Measurements from ENCODE around the gene KMT2E. TPM values are rescaled to one million over a fixed set of nuclear protein-coding genes. Genes with fewer than 3 reads are reported as not detected.

The KMT2E gene
- total RNA-seq, 2 experiments from 2014 or later = 50.1 to 72.8 TPM

DNA sequence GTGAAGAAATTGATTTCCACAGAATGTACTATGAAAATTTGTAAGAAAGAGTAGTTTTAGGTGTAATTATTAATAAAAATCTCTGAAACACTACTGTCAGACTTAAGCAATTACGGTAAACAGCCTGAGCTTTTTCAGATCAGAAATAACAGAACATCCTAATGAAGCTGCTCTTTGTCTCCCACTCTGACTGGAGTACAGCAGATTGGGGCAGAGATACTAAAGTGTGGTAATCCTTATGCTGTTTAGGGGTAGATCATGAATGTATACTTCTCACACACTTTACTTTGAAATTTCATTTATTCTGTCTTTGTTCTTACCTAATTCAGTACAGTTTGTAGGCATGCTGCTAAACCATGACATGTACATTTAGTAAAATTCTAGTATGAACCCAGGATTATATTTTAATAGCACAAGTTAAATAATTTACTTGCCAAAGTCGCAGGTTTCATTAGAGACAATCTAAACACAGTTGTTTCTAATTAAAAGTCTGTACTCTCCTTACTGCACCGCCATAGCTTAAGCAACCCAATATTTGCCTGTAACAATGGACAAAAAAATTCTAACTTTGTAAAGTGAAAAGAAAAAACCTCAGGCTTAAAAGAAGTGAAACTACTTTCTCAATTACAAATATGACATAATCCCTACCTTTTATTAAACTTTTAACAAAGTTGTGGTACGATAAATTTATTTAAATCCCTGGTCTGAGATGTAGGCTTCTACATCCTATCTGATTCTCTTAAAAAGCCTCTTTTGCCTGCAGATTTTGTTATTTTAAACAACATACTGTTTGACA lies 88.8 kb downstream of the KMT2E start:
- intact Hi-C loops (cut with micrococcal nuclease; ENCODE audit: unreplicated experiment) = loop anchor here (5.0 kb wide), 1 partner anchor 180 kb away; no protein-coding TSS in a partner anchor
- Histone ChIP-seq H3K27ac (ENCODE audit: low read depth, low read length, poor library complexity, severe bottlenecking) (no peak overlapping the region), H3K36me3 (ENCODE audit: insufficient read depth, low read length) (peaks cover 83% of the 10 kb centered on the region), H2AFZ (ENCODE audit: low read length) (no peak overlapping the region), H3K4me1 (ENCODE audit: insufficient read depth, low read length, poor library complexity, severe bottlenecking) (no peaks in the 10 kb centered on the region), H3K9me2 (ENCODE audit: insufficient read depth, low read length) (no peaks in the 10 kb centered on the region), H3K4me3 (ENCODE audit: low read depth, low read length, poor library complexity, severe bottlenecking) (no peak overlapping the region), H3K9me3 (ENCODE audit: low read length) (no peaks in the 10 kb centered on the region), H3K79me2 (ENCODE audit: insufficient read depth, low read depth, low read length) (no peaks in the 10 kb centered on the region), H3K4me2 (ENCODE audit: low read length) (no peak overlapping the region), H4K20me1 (ENCODE audit: insufficient read depth, low read length) (no peaks in the 10 kb centered on the region)
- no TSS peak for BruUV-seq (replicated peaks)
- DNase-seq (ENCODE audit: low spot score) = no peak
- POLR2A ChIA-PET = interaction anchor here (0.5 to 1.0 kb wide), 4 partner anchors 11 to 133 kb away, joined by 3 read pairs; no protein-coding TSS in a partner anchor
- TF ChIP-seq EZH2phosphoT487 (IDR thresholded peaks at IDR 0.05; ENCODE audit: borderline replicate concordance, low read depth, low read length) = no peak
- TF ChIP-seq, protein P1, sequence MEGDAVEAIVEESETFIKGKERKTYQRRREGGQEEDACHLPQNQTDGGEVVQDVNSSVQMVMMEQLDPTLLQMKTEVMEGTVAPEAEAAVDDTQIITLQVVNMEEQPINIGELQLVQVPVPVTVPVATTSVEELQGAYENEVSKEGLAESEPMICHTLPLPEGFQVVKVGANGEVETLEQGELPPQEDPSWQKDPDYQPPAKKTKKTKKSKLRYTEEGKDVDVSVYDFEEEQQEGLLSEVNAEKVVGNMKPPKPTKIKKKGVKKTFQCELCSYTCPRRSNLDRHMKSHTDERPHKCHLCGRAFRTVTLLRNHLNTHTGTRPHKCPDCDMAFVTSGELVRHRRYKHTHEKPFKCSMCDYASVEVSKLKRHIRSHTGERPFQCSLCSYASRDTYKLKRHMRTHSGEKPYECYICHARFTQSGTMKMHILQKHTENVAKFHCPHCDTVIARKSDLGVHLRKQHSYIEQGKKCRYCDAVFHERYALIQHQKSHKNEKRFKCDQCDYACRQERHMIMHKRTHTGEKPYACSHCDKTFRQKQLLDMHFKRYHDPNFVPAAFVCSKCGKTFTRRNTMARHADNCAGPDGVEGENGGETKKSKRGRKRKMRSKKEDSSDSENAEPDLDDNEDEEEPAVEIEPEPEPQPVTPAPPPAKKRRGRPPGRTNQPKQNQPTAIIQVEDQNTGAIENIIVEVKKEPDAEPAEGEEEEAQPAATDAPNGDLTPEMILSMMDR (conservative IDR thresholded peaks at IDR 0.05; ENCODE audit: low read length) = no peak
- CTCF ChIA-PET (ENCODE audit: unreplicated experiment) = no interaction called here

DNA sequence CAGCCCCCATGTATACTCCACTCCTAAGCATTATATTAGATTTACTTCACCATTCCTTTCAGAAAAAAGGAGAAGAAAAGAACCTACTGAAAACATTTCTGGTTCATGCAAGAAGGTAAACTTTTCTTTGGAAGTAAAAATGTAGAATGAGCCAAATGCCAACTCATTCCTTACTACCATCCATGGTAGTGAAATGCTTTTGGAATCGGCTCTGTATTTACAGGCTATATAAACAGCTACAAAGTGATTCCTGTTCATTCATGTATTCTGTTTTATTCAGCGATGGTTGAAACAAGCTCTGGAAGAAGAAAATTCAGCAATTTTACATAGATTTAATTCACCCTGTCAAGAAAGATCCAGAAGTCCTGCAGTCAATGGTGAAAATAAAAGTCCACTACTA lies 91.6 kb downstream of the KMT2E start:
- CTCF ChIA-PET (ENCODE audit: unreplicated experiment) = no interaction called here
- H4K20me1 ChIP-seq (ENCODE audit: insufficient read depth, low read length) = no peaks in the 10 kb centered on the region
- no peak overlapping the region for H3K27ac ChIP-seq (ENCODE audit: low read depth, low read length, poor library complexity, severe bottlenecking)

More for the DNA sequence above, 91.6 kb downstream of the KMT2E start:
- no peak overlapping the region for H2AFZ ChIP-seq (ENCODE audit: low read length)
- no TSS peak for BruUV-seq (replicated peaks)
- intact Hi-C loops (cut with micrococcal nuclease; ENCODE audit: unreplicated experiment) = no loop called here
- H3K36me3 ChIP-seq (ENCODE audit: insufficient read depth, low read length) = peaks cover 94% of the 10 kb centered on the region
- H3K4me1 ChIP-seq (ENCODE audit: insufficient read depth, low read length, poor library complexity, severe bottlenecking) = no peaks in the 10 kb centered on the region
- no peaks in the 10 kb centered on the region for H3K79me2 ChIP-seq (ENCODE audit: insufficient read depth, low read depth, low read length)
- TF ChIP-seq EZH2phosphoT487 (IDR thresholded peaks at IDR 0.05; ENCODE audit: borderline replicate concordance, low read depth, low read length) = no peak
- TF ChIP-seq, protein P1 (conservative IDR thresholded peaks at IDR 0.05; ENCODE audit: low read length) = no peak
- no peak overlapping the region for H3K4me3 ChIP-seq (ENCODE audit: low read depth, low read length, poor library complexity, severe bottlenecking)
- H3K9me2 ChIP-seq (ENCODE audit: insufficient read depth, low read length) = no peaks in the 10 kb centered on the region
- H3K4me2 ChIP-seq (ENCODE audit: low read length) = no peak overlapping the region
- no peaks in the 10 kb centered on the region for H3K9me3 ChIP-seq (ENCODE audit: low read length)
- POLR2A ChIA-PET = interaction anchor here (1.8 kb wide), 1 partner anchor 11 kb away, joined by 6 read pairs; no protein-coding TSS in a partner anchor
- DNase-seq (ENCODE audit: low spot score) = no peak
